ENCODE results near the gene BMS1.

Gene BMS1

Small RNA genes lying within 50 kb of the gene (small RNA-seq; reads per million reads assigned to genes)
- 0 reads per million in 2 experiments for gene RNU6-885P

All from SK-N-DZ (cell line).